Adrenal gland (tissue), 19 donors: ENCODE data around the gene PQBP1. TPM values are rescaled to one million over a fixed set of nuclear protein-coding genes. Genes with fewer than 3 reads are reported as not detected.
"Not testable (repeated sequence)": the region's sequence is repeated elsewhere in the genome, so short reads cannot be mapped to it uniquely, and the experiment has no call there.

Experiments used
- DNase-seq, 7 donors: peaks; one replicate each; pipeline ENCODE4 v3.0.0-alpha.2; 2019 to 2020
- H3K27ac ChIP-seq, 5 donors: fragments of 200-600 bp; sonication (generic) in 4 of 5; 1 replicate in 3 of 5; 2 replicates in 2 of 5; pipeline versions ENCODE4 v1.5.1 to v1.8.0; 2016 to 2020; ENCODE audit warnings: mild to moderate bottlenecking in 1 of 5
- H3K27me3 ChIP-seq: fragments of 200-600 bp; 2 replicates; pipeline ENCODE4 v1.8.0; 2021
- H3K36me3 ChIP-seq, 2 donors: fragments of 200-600 bp; replicated peaks in 1 of 2; 1 replicate in 1 of 2; 2 replicates in 1 of 2; pipeline versions ENCODE4 v1.5.1 to v1.8.0; 2018 to 2022
- H3K4me1 ChIP-seq, 2 donors: fragments of 200-600 bp; replicated peaks in 1 of 2; 1 replicate in 1 of 2; 2 replicates in 1 of 2; pipeline versions ENCODE4 v1.5.1 to v1.8.0; 2018 to 2021
- H3K4me3 ChIP-seq, 4 donors: fragments of 200-600 bp; sonication (generic) in 3 of 4; one replicate each; pipeline ENCODE4 v1.5.1; 2016 to 2018
- H3K9me3 ChIP-seq, 3 donors: fragments of 200-600 bp; sonication (generic) in 1 of 3; replicated peaks in 1 of 3; 1 replicate in 2 of 3; 2 replicates in 1 of 3; pipeline versions ENCODE4 v1.5.1 to v1.8.0; 2016 to 2021
- CTCF ChIP-seq, 6 experiments: fragments of 450-650 bp in 4 of 6; fragments of 200-600 bp in 2 of 6; sonication (generic) in 1 of 6; IDR thresholded peaks; 1 replicate in 5 of 6; 2 replicates in 1 of 6; pipeline versions ENCODE4 v1.5.1 to v1.8.0; 2016 to 2021; ENCODE audit warnings: antibody characterized with exemption in 6 of 6, mild to moderate bottlenecking in 2 of 6, moderate library complexity in 1 of 6
- POLR2A ChIP-seq, 2 donors: fragments of 450-650 bp; IDR thresholded peaks; one replicate each; pipeline ENCODE4 v1.6.1; 2017; ENCODE audit warnings: antibody characterized with exemption in 2 of 2, mild to moderate bottlenecking in 2 of 2, moderate library complexity in 1 of 2
- WGBS, 4 donors: extraction: QIAGEN DNeasy Blood & Tissue Kit in 2 of 4; methylation state at CpG; one replicate each; pipeline versions ENCODE4 v1.1.5 to v1.1.7; 2013 to 2017; 5-methylcytosine and 5-hydroxymethylcytosine counted together
- intact Hi-C, 2 donors: fragments of 100-400 bp; cut with DNase I; formaldehyde crosslinking; loops; one replicate each; pipeline versions ENCODE4 v1.14.1 to v1.15.0; 2022 to 2023
- long read RNA-seq, 10 donors: library from polyadenylated mRNA in 3 of 10; unstranded in 2 of 10; stranded (forward) in 1 of 10; transcript quantifications; one replicate each; pipeline ENCODE4 v2.0.0 and lab custom pipeline, GENCODE V29; 2021 to 2026
- polyA plus RNA-seq, 3 donors: library from polyadenylated mRNA; stranded (reverse); fragments of 200-250 nt in 2 of 3; fragments of 350-450 nt in 1 of 3; fragmentation: Illumina TruSeq in 1 of 3; extraction: RNeasy Lipid Tissue Mini Kit (QIAGEN cat#74804) in 1 of 3; gene quantifications; one replicate each; pipeline ENCODE4 v1.2.3, GENCODE V29; 2013 to 2014
- total RNA-seq, 9 donors: library from RNA; depleted of rRNA in 4 of 9; stranded (reverse); fragments of >200 nt in 4 of 9; fragments of 120-200 nt in 1 of 9; fragmentation: NEBNext Ultra II Directional in 1 of 9; extraction: Animal tissue kit (Norgen Biotek cat#: 25700) in 1 of 9; gene quantifications; one replicate each; pipeline versions ENCODE4 v1.1.0 to v1.2.4, GENCODE V29; 2013 to 2023
- donor health status: healthy with polysubstance abuse.
- donor health status: Bipolar disorder and iron deficiency.
- donor health status: DM: yes; HTN: yes; CAD: no.
- donor health status: DM: no; HTN: no; CAD: no.
- donor health status: DM: no; HTN: no; CAD: no.
- donor health status: DM: yes; HTN: yes; CAD: no.

Gene PQBP1
- total RNA-seq (100 to 1,000 TPM in 2 of 9 donors, 10 to 100 TPM in 7; 53.1 to 123 (median 89.8) TPM), polyA plus RNA-seq (100 to 1,000 TPM; 117 to 316 (median 295) TPM)
- long read RNA-seq, donor 1, transcript PQBP1-207 (7 exons, 1,020 nt) = major isoform, 15 of 54 reads
- long read RNA-seq, donor 1, transcript PQBP1-203 (7 exons, 1,056 nt) = minor isoform, 5 of 54 reads
- long read RNA-seq, donor 1, transcript PQBP1-216 (7 exons, 938 nt) = minor isoform, 12 of 54 reads
- long read RNA-seq, donor 1, partial matches to known transcripts = 17 of 54 reads
- long read RNA-seq, donor 1, other reads (novel, unspliced or antisense) = 0 of 54 reads
- long read RNA-seq, donor 2, transcript PQBP1-203 (7 exons, 1,056 nt) = minor isoform, 5 of 22 reads
- long read RNA-seq, donor 2, transcript PQBP1-207 (7 exons, 1,020 nt) = major isoform, 12 of 22 reads
- long read RNA-seq, donor 2, partial matches to known transcripts = 0 of 22 reads
- long read RNA-seq, donor 2, other reads (novel, unspliced or antisense) = 0 of 22 reads
- long read RNA-seq, donor 3, transcript PQBP1-207 (7 exons, 1,020 nt) = major isoform, 16 of 35 reads
- long read RNA-seq, donor 3, transcript PQBP1-203 (7 exons, 1,056 nt) = minor isoform, 5 of 35 reads
- long read RNA-seq, donor 3, partial matches to known transcripts = 5 of 35 reads
- long read RNA-seq, donor 3, other reads (novel, unspliced or antisense) = 0 of 35 reads
- long read RNA-seq, donor 4, transcript PQBP1-203 (7 exons, 1,056 nt) = minor isoform, 11 of 63 reads
- long read RNA-seq, donor 4, transcript PQBP1-207 (7 exons, 1,020 nt) = major isoform, 31 of 63 reads
- long read RNA-seq, donor 4, partial matches to known transcripts = 4 of 63 reads
- long read RNA-seq, donor 4, other reads (novel, unspliced or antisense) = 12 of 63 reads
- long read RNA-seq, donor 5, transcript PQBP1-203 (7 exons, 1,056 nt) = minor isoform, 15 of 78 reads
- long read RNA-seq, donor 5, transcript PQBP1-207 (7 exons, 1,020 nt) = major isoform, 43 of 78 reads
- long read RNA-seq, donor 5, partial matches to known transcripts = 2 of 78 reads
- long read RNA-seq, donor 5, other reads (novel, unspliced or antisense) = 11 of 78 reads
- long read RNA-seq, donor 6, transcript PQBP1-207 (7 exons, 1,020 nt) = major isoform, 26 of 56 reads
- long read RNA-seq, donor 6, transcript PQBP1-216 (7 exons, 938 nt) = minor isoform, 8 of 56 reads
- long read RNA-seq, donor 6, transcript PQBP1-203 (7 exons, 1,056 nt) = minor isoform, 11 of 56 reads
- long read RNA-seq, donor 6, partial matches to known transcripts = 1 of 56 reads
- long read RNA-seq, donor 6, other reads (novel, unspliced or antisense) = 6 of 56 reads
- long read RNA-seq, donor 7, transcript PQBP1-207 (7 exons, 1,020 nt) = major isoform, 7 of 15 reads
- long read RNA-seq, donor 7, partial matches to known transcripts = 0 of 15 reads
- long read RNA-seq, donor 7, other reads (novel, unspliced or antisense) = 0 of 15 reads
- long read RNA-seq, donor 8, transcript PQBP1-207 (7 exons, 1,020 nt) = major isoform, 24 of 41 reads
- long read RNA-seq, donor 8, partial matches to known transcripts = 7 of 41 reads
- long read RNA-seq, donor 8, other reads (novel, unspliced or antisense) = 0 of 41 reads
- long read RNA-seq, donor 9, transcript PQBP1-207 (7 exons, 1,020 nt) = major isoform, 10 of 15 reads
- long read RNA-seq, donor 9, partial matches to known transcripts = 0 of 15 reads
- long read RNA-seq, donor 9, other reads (novel, unspliced or antisense) = 0 of 15 reads
- long read RNA-seq, donor 10, transcript PQBP1-207 (7 exons, 1,020 nt) = major isoform, 9 of 15 reads
- long read RNA-seq, donor 10, partial matches to known transcripts = 0 of 15 reads
- long read RNA-seq, donor 10, other reads (novel, unspliced or antisense) = 0 of 15 reads

DNA sequence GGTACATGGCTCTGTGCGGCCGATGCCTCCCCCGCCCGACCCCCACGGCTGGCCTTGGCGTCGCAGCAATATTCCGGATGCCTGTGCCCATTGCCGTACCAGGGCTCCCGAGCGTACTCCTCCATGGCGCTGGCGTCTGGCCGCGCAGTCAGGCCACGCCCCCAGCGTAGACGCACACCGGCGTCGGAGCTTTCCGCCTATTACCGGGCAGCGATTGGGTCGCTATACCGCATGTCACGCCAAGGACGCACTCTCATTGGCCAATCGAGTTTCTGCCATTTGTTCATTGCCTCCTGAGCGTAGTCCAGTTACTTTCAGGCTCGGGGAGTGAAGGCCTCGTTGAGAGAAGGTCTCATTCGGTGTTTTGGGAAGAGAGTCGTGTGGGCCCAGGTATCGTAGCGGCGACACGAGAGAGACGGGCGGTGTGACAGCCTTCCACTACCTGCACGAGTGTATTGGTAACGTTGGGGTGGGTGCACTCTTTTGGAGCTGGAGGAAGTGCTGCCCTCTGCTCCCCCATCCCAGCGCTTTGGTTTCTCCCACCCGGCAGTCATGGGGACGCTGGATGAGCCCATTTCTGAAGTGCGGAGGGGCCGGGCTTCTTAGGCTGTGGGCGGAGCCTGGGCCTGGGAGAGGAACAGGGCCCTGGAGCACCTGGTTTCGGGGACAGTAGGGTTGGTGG is at the start of gene PQBP1, which contains the start of gene TIMM17B:
Gene PQBP1, plus strand, starts transcription at position 306 of the 682 bp plus-strand sequence. CDS start 580 bp downstream, outside the sequence.
Gene TIMM17B, minus strand, starts transcription at position 144 of the 682 bp plus-strand sequence. Its CDS starts 19 bp downstream, at position 125.
- peak; percentile 88 to 97 (median 93) for DNase-seq
- Histone ChIP-seq H3K9me3 (no peaks in the 10 kb centered on the region), H3K4me3 (peak within 1 kb of the TSS in 3 of 4 donors; percentile 42 to 72 (median 50)), H3K27me3 (no peaks in the 10 kb centered on the region), H3K36me3 (peaks cover 0 to 25% of the 10 kb centered on the region in 2 donors), H3K4me1 (peaks cover 7 to 14% of the 10 kb centered on the region in 2 donors), H3K27ac (peak within 1 kb of the TSS; percentile 81 to 100 (median 97))
- intact Hi-C loops = no loop called here
- 0 to 46% (median 18%) methylated on average over 1 to 49 of the region's 49 CpGs for WGBS, 4 donors
- TF ChIP-seq POLR2A (IDR thresholded peaks at IDR 0.05) = peak; percentile 67 to 83
- TF ChIP-seq CTCF (IDR thresholded peaks at IDR 0.05) = no peak

DNA sequence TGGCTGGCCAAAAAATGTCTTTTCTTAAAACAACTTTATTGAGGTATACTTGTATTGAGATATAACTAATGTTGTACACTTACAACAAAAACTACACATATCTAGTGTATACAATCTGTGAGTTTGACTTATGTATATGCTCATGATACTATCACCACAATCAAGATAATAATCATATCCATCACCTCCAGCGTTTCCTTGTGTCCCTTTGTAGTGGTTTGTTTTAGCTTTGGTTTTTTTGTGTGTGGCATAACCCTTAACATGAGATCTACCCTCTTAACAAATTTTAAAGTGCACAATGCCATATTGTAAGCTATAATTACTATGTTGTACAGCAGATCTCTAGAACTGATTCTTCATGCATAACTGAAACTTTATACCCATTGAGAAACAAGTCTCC is 48.9 kb upstream of the PQBP1 start:
- TF ChIP-seq POLR2A (IDR thresholded peaks at IDR 0.05) = no peak
- TF ChIP-seq CTCF (IDR thresholded peaks at IDR 0.05) = no peak
- intact Hi-C loops = no loop called here
- no peak overlapping the region for H3K4me3 ChIP-seq
- WGBS, 4 donors = 57 to 69% (median 62%) methylated on average over 1 of the region's 1 CpG
- H3K36me3 ChIP-seq = no peaks in the 10 kb centered on the region
- H3K27me3 ChIP-seq = peaks cover 29% of the 10 kb centered on the region
- H3K9me3 ChIP-seq = no peaks in the 10 kb centered on the region
- no peaks in the 10 kb centered on the region for H3K4me1 ChIP-seq
- no peak overlapping the region for H3K27ac ChIP-seq
- DNase-seq = no peak

- H3K4me1 ChIP-seq = no peaks in the 10 kb centered on the region
Observed at GRCh38 chrX:48852857-48853256, 44.9 kb upstream of the PQBP1 start.

DNA sequence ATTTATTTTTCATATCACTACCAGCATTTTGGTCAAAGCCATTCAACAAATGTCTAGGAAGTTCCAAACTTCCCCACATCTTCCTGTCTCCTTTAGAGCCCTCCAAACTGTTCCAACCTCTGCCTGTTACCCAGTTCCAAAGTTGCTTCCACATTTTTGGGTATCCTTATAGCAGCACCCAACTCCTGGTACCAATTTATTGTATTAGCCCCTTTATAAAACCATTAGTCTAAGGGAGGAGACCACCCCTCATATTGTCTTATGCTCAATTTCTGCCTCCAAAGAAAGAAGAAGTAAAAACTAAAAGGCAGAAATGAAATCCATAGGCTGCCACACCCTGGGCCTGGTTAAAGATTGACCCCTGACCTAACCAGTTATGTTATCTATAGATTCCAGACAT is 44.2 kb upstream of the PQBP1 start:
- H3K36me3 ChIP-seq, H3K4me3 ChIP-seq, H3K27ac ChIP-seq, intact Hi-C loops, H3K4me1 ChIP-seq, DNase-seq, H3K9me3 ChIP-seq: not testable (repeated sequence)
- peaks cover 25% of the 10 kb centered on the region for H3K27me3 ChIP-seq

More at GRCh38 chrX:48852857-48853256, 44.9 kb upstream of the PQBP1 start:
- 75 to 81% (median 77%) methylated on average over 5 to 7 of the region's 7 CpGs for WGBS, 4 donors
- DNase-seq = no peak
- H3K27me3 ChIP-seq = peaks cover 25% of the 10 kb centered on the region
- no peaks in the 10 kb centered on the region for H3K9me3 ChIP-seq
- no peaks in the 10 kb centered on the region for H3K36me3 ChIP-seq
- H3K4me3 ChIP-seq = no peak overlapping the region
- intact Hi-C loops = no loop called here
- TF ChIP-seq CTCF (IDR thresholded peaks at IDR 0.05) (no peak), POLR2A (IDR thresholded peaks at IDR 0.05) (no peak)
- H3K27ac ChIP-seq = no peak overlapping the region

GRCh38 chrX:48854121-48854804 is 43.5 kb upstream of the PQBP1 start:
- DNase-seq, H3K4me1 ChIP-seq, H3K9me3 ChIP-seq, H3K27ac ChIP-seq, H3K4me3 ChIP-seq, H3K36me3 ChIP-seq, intact Hi-C loops: not testable (repeated sequence)
- 82 to 88% (median 83%) methylated on average over 5 to 12 of the region's 12 CpGs for WGBS, 4 donors
- H3K27me3 ChIP-seq = peaks cover 22% of the 10 kb centered on the region
